Limb (tissue), 2 donors: ENCODE data around the gene SMIM13.

Experiments used
- DNase-seq, 2 donors: peaks; one replicate each; pipeline ENCODE4 v3.0.0-alpha.2; 2016; ENCODE audit errors: extremely low spot score in 2 of 2

Gene SMIM13

DNA sequence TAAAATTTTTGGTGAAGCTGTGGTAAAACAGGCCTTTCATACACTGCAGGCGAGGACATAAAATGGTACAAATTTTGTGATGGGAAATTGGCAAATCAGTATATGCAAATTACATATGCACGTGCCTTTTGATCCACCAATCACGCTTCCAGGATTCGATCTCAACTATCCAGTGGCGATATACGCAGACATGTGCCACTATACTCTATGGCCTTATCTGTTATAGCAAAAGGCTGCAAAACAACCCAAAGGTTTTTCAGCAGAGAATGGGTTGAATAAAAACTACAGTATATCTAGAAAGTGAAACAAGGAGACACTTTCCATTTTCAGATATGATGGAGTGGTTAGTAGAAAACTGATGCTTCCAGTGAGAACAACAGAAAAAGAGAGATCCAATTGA is 59.8 kb downstream of the SMIM13 start:
- DNase-seq, result no peak

DNA sequence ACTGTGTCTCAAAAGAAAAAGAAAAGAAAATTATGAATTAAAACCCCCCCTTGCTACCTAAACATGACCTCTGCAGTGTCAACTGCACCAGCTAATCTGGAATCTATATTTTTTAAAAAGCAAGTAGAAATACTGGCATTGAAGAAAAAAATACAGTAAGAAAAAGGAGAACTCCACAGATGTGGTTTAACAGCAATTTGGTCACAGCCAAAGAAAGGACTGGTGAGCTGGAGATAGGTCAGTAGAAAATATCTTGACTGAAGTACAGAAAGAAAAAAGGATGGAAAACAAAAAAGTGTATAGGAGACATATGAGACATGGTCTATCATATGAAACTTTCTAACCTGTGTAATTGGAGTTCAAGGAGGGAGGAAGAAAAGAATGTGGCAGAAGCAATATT is 62.0 kb downstream of the SMIM13 start:
- DNase-seq, result no peak

DNA sequence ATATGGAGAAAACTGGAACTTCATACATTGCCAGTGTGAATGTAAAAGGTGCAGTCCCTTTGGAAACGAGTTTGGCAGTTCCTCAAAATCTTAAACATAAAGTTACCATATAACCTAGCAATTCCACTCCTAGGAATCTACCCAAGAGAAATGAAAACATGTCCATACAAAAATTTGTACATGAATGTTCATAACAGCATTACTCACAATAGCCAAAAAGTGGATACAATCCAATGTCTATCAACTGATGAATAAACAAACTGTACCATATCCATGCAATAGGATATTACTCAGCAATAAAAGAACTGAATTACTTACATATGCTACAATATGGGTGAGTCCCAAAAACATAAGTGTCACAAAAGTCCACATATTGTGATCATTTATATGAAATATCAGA is 66.6 kb downstream of the SMIM13 start:
- no peak for DNase-seq

DNA sequence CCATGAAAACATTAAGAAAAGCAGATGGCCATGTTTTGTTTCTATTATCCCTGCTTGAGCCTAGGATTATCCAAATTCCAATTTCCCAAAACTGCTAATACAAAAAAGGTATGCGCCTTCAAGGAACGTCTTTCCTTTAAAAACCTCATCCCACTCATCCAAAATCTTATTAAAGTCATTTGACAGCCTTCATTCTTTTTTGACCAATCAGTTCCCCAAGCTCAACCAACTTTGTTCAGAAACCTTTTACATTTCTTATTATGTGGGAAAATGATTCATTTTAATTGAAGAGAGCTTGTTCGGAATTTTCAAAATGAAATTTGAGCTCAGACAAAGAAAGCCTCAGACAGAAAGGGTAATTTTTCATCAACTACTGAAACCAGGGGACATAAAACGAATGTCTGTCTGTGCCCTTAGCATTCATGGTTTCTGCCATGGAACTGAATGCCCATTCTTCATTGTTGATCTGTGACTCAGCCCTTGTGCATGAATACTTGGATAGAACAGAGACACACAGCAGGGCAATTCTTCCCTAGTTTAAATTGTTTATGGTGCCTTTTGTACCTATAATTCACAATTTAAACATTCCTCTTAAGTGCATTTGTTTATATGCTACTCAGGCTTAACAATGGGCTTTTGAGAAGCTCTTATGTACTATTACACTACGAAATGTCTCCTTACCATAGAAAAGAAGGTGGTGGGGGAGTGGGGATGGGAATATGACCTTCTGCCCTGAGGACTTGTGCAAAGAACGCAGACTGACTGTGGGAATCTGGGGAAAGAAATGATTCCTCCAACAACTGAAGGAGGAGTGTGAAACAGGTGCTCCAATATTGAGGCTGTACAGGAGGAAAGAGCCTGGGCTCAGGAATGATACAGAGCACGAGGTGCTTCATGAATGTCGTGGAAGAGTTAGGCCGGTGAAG is 67.7 kb downstream of the SMIM13 start:
- DNase-seq, result no peak

DNA sequence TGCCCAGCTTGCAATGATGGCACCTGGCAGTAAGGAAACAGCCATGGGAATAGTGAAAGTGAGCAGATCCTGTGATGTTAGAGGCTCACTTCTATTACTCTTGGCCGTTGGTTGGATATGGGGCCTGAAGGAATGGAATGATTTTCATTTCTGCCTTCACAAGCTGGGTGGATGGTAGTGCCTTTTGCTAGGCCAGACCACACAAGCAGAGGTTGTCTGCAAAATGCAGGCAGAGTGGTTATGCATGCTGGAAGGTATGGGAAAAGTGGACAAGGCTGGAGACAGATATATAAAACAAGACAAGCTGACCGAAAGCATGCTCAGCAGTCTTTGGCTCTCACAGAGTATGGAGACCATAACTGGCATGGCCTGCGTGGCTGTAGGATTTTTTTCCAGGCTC is 68.6 kb downstream of the SMIM13 start:
- no peak for DNase-seq

DNA sequence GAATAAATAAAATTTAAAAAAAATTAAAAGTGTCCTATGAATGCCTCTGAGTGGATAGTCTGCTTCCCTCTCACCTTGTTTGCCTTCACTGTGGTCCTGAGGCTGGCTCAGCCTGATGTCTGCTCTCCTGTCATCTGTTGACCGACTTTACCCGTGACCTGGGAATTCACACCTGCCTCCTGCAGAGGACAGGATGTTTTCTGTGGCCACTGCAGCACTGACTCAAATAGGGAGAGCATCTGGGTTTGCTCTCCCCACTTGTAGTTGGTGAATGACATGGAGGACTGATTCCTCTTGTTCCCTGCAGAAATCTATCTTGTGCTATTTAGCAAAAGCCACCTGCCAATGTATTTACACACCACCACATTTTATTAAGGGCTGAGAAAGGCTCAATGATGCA is 70.3 kb downstream of the SMIM13 start:
- DNase-seq, result no peak

DNA sequence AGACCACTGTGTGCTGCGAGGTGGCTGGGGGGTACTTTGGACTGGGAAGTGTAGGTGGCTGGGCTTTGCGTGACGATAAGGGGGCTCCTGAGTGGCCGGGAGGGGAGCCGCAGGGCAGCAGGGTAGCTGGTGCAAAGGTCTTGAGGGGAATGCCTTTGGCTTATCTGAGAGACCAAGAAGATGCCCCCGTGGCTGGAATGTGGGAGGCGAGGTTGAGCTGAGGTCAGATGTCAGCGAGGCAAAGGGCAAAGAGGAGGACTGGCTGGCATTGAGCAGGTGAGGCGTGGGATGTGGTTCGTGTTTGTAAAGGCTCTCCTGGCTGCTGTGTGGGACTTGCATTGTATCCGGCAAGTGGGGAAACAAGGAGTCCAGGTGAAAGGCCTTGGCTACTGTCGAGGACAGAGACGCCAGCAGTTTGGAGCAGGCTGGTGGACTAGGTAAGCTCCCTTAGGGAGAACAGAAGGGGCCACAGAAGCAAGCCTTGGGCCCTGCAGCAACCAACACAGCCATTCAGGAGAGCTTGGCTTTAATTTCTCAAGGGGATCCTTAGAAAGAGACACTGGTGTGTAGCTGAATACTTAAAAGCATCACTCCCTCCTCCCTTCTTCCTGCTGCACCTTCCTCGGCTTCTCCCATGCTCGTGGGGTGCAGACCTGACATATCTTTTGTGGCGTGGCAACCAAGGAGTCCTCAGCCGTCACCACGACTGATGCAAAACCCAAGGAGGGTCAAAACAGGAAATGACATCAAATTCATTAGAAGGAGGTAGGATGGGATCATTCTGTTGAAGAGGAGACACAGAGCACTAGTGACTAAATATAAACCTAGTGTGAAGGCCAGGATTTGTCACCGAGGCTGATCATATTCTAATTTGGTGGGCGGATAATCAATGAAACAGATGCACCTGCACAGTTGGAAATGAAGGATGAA is 71.3 kb downstream of the SMIM13 start:
- no peak for DNase-seq

DNA sequence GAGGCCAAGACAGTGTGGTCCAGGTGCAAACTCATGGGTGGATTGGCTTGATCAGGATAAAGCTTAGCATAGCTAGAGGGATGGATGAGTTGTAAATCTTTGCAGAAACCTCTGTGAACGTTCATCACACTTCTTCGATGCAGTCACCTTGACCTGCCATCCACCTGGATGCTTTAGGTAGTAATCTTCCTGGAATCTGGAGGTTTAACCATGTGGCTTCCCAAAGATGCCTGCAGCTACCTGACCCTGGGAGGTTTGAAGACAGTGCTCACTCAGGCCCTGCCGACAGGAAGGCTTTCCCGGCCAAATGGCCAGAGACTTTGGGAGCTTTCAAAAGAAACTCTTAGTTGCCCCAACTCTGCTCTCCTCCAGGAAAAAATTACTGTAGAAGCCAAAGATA is 73.3 kb downstream of the SMIM13 start:
- no peak for DNase-seq

DNA sequence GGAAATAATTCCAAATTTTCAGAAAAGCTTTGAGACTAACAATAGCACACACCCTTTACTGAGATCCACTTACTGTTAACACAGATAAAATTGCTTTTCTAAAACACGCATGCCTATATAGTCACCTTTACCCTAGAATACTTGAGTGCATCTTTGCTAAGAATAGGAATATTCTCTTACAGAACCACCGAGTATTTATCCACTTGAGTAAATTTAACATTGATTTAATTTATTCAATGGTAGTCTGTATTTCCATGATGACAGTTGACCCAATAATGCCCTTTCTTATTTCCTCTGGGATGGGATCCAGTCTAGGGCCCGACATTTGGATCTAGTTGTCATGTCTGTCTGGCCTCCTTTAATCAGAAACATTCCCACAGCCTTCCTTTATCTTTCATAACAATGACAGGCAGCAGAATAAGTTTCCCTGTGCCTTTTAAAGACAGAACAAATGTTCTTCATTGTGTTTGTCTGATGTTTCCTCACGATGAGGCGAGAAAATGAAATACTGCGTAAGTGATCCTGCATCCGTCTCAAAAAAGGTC is 74.5 kb downstream of the SMIM13 start:
- no peak for DNase-seq

DNA sequence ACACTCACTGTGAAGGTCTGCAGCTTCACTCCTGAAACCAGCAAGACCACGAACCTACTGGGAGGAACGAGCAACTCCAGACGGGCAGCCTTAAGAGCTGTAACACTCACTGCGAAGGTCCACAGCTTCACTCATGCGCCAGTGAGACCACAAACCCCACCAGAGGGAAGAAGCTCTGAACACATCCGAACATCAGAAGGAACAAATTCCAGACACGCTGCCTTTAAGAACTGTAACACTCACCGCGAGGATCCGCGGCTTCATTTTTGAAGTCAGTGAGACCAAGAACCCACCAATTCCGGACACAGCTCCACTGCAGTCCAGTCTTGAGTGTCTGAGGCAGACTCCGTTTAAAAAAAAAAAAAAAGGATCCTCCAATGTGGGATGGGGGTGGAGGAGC is 78.3 kb downstream of the SMIM13 start:
- DNase-seq, result no peak

DNA sequence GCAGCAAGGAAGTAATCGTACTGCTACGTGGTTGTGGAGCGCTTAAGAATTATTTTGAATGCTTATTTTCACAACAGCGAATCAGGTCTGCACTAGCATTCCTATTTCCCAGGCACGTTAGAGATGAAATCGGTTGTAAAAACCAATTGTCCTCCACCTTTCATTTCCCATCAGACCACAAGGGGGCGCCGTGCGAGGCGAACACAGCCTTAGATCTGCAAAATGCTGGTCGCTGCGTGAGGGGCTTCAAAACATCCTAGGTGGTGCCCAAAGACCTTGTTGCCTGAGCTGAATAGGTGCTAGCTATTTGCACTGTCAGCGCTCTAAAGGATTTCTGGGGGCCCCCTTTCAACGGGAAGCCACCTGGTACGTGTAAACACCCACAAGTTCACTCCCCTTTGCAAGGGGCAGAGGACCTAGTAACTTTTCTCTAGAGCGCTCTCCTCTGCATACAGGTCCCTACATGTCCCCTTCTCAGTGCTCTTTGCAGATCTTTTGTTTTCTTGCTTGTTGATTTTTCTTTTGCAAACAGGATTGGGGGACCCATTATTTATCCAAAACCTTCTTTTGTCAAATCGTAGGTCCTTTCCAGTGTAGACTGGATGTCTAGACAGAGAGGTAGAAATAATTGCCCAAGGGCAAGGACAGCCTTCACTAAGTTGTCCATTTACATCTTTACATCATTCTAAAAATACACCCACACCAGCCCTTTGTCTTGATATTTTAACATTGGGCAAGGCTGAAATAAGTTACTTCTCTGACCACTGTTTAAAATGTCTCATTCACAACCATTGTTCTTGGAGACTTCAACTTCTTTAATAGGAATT is 79.1 kb downstream of the SMIM13 start:
- DNase-seq, result peak in 1 of 2 donors; percentile 75

DNA sequence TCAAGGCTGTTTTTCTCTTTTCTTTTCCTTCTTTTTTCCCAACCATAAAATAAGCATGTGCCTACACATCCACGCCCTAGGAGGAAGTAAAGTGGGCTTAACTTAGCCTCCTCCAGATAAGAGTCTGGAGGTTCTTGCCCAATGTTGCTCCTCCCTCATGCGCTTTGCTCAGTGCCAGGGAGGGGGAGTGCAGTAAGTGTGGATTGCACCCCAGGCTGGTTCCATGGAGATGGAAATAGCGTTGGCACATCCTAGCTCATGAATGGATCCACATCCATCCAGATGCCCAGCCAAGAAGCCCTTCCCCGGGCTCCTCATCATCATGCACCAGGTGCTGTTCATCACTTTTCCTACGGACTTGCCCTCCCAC is 80.6 kb downstream of the SMIM13 start:
- DNase-seq, result no peak

DNA sequence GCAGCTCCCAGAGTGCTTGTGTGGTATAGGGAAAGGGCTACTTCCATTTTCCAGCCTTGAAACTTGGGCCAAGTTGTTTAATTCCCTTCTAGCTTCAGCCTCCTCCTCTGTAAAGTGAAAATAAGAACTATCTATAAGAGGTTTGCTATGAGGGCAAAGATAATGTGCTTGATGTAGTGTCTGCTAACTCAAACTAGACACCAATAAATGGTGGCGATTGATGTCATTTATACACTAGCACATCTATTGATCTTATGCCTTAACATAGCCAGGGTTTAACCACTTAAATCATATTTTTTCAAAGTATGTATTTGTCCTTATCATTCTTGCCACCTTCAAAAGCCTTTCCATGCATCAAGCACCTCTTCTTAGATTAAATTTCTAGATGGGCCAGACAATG is 83.6 kb downstream of the SMIM13 start:
- DNase-seq, result no peak

DNA sequence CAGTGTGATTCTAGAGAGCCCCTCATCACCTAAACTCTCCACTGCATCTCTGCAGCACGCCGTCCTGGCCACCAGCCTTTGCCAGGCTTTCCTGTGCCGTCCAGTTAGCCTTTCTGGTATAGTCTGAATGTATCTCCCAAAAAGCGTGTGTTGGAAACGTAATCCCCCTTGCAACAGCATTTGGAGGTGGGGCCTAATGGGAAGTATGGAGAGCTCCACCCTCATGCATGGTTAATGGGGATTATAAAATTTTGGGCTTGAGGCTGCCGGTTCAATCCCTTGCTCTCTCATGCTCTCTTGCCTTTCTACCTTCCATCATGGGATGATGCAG is 85.4 kb downstream of the SMIM13 start:
- DNase-seq, result no peak

DNA sequence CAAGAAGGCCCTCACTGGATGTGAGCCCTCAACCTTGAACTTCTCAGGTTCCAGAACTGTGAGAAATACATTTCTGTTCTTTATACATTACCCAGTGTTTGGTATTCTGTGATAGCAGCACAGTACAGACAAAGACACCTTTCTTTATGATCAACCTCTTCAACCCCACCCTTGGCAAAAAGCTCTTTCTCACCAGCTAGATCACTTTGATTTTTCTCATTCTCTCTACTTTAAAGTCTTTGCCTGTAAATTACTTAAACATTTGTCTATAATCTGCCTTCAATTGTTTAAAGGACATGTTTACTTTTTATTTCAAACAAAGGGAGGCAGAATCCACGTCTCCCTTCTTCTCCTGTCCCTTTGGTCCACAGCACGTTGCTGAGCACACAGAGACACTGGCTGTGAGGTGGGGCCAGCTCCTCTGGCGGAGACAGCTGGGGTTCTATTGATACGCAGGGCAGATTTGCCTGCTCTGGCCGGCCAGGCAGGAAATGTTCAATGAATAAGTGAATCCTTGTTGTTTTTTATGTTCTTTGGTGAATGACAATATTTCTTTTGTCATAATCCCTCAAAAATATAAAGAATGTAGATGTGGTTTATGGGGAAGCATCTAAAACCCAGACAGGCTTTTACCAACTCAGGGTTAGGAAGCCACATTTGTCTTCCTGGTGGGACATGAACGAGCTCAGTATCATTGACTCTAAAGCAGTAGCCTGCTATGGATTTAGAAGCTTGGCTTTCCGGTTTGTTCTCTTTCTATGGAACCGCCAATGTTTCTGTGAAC is 86.0 kb downstream of the SMIM13 start:
- no peak for DNase-seq

DNA sequence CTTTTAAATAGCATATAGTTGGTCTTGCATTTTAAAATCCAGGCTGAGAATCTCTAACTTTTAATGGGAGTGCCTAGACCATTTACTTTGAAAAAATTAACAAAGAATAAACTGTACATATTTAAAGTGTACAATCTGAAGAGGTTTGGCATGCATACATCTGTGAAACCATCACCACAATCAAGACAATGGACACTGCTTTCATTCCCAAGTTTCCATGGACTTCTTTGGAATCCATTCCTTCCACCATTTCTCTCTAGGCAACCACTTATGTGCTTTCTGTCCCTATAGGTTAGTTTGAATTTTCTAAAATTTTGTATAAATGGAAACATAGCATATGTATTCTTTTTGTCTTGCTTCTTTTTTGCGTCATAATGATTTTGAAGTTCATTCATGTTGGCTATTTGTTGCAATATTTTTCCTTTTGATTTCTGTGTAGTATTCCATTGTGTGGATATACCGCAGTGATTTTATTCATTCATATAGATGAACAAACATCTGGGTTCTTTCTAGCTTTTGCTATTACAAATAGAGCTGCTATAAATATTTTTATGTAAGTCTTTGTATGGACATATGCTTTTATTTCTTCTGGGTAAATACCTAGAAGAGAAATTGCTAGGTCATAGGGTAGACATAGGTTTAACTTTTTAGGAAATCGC is 88.0 kb downstream of the SMIM13 start:
- no peak for DNase-seq

DNA sequence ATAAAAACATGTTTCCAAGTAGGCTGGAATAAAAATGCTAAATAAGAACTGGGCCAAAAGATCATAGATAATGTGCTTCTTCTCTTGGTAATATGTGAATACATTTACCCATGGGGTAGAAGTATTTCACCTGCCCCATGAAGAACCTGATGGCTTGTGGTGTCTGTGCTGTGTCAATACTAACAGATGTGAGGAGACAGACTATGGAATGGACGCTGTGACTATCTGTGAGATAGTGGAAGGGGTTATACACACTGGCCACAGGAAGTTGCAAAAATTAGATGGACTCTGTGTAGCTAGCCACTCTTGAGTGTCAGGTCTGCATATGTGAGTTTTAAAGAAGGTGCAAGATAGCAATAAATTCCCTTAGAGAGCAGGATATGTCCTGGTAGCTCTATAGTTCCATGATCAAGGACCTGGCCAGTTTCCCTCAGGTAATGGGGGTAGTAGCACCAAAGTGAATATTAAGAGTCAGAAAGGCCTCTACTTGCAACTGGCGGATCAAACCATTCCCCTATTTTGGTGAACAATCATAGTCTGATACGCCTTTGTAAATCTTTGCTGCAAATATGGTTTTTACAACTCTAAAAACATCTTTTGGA is 90.2 kb downstream of the SMIM13 start:
- no peak for DNase-seq

DNA sequence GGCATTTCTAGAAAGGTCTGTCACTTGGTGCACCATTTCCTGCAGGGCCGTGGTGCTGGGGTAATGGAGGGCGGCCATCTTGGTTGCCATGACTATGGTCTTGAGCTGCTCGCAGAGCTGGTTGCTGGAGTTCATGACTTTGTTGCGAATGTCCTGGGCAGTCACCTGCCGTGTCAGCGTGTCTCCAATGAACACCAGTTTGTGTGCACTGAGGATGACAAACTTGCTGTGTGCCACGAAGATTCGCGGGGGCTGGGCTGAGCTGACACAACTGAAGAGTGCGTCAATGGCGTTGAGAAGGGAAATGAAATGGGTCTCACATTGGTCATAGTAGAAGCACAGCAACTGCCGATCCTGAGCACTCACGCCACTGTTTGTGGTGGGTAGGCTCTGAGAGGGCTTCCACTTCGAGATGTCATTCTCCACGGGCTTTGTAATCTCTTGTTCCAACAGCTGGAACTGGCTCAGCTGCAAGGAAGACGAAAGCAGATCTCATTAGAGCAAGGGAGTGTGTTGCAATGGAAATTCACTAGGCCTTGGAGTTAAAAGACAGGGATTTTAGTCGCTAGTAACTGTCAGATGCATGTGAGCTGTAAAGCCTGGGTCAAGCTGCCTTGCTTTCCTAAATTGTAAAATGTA is 91.7 kb downstream of the SMIM13 start:
- DNase-seq, result no peak

DNA sequence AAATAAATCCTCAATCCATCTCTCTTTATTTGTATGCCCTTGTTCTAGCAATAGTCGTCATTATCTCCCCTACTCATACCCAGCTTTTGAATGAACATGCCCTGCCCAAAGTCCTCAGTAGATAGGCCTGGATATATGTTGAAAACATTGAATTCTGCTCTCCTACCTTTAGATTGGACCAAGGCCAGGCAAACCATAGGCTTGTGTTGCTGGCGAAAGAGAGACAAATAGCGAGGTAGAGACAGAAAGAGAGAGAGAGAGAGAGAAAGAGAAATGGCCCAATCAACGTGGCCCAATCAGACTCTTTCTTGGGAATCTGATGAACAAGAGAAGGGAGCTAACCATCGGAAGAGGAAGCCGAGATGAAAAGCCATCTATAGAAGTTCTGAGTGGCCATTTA is 93.7 kb downstream of the SMIM13 start:
- DNase-seq, result no peak
